NT2/D1 (cell line): ENCODE data around the gene SPART.
"Not testable (repeated sequence)": the region's sequence is repeated elsewhere in the genome, so short reads cannot be mapped to it uniquely, and the experiment has no call there.

Experiments used
- DNase-seq: peaks from one replicate; pipeline ENCODE4 v3.0.0-alpha.2; 2011; ENCODE audit warnings: low read depth, low spot score
- H3K27me3 ChIP-seq: 2 replicates; pipeline ENCODE4 v1.6.0; 2011; ENCODE audit warnings: mild to moderate bottlenecking; ENCODE audit not compliant: insufficient read length, insufficient read depth
- H3K36me3 ChIP-seq: 2 replicates; pipeline ENCODE4 v1.6.1; 2011; ENCODE audit warnings: mild to moderate bottlenecking, low read length, mixed read lengths; ENCODE audit not compliant: insufficient read depth, insufficient read length
- H3K4me1 ChIP-seq: 2 replicates; pipeline ENCODE4 v1.5.1; 2011; ENCODE audit not compliant: insufficient read depth, insufficient read length
- H3K4me3 ChIP-seq: 2 replicates; pipeline ENCODE4 v1.5.1; 2011; ENCODE audit warnings: low read depth; ENCODE audit not compliant: insufficient read length
- H3K9ac ChIP-seq: 2 replicates; pipeline ENCODE4 v1.6.0; 2011; ENCODE audit warnings: low read depth; ENCODE audit not compliant: insufficient read length
- H3K9me3 ChIP-seq: 2 replicates; pipeline ENCODE4 v1.5.1; 2011; ENCODE audit warnings: mild to moderate bottlenecking, low read length; ENCODE audit not compliant: insufficient read depth
- SUZ12 ChIP-seq: IDR thresholded peaks from 2 replicates; pipeline ENCODE4 v1.6.1; 2011; ENCODE audit not compliant: insufficient read length, insufficient read depth; ENCODE audit errors: extremely low read depth
- YY1 ChIP-seq: IDR thresholded peaks from 2 replicates; pipeline ENCODE4 v1.6.1; 2011; ENCODE audit not compliant: insufficient read length, insufficient read depth
- ZNF274 ChIP-seq: IDR thresholded peaks from 2 replicates; pipeline ENCODE4 v1.6.1; 2011; ENCODE audit warnings: mild to moderate bottlenecking, low read depth, low read length

The SPART gene

GRCh38 chr13:36329361-36329760 is 16.8 kb downstream of the SPART start:
- H3K27me3 ChIP-seq: no peaks in the 10 kb centered on the region
- no peak overlapping the region for H3K4me3 ChIP-seq
- TF ChIP-seq ZNF274 (no peak), SUZ12 (no peak), YY1 (no peak)
- H3K4me1 ChIP-seq: no peaks in the 10 kb centered on the region
- peaks cover 44% of the 10 kb centered on the region for H3K36me3 ChIP-seq
- DNase-seq: no peak
- no peak overlapping the region for H3K9ac ChIP-seq
- no peaks in the 10 kb centered on the region for H3K9me3 ChIP-seq

- no peak for DNase-seq
- Histone ChIP-seq H3K4me1 (no peaks in the 10 kb centered on the region), H3K4me3 (no peak overlapping the region), H3K27me3 (no peaks in the 10 kb centered on the region), H3K9ac (no peak overlapping the region), H3K36me3 (peaks cover 44% of the 10 kb centered on the region), H3K9me3 (no peaks in the 10 kb centered on the region)
- TF ChIP-seq YY1 (no peak), ZNF274 (no peak), SUZ12 (no peak)
These were observed 17.4 kb downstream of the SPART start for GRCh38 chr13:36328821-36329220.

GRCh38 chr13:36325912-36326311 is 20.3 kb downstream of the SPART start:
- Histone ChIP-seq H3K27me3 (no peaks in the 10 kb centered on the region), H3K4me1 (peaks cover 1% of the 10 kb centered on the region), H3K9me3 (peaks cover 12% of the 10 kb centered on the region; the same call in 1 of the 2 replicates), H3K9ac (no peak overlapping the region), H3K36me3 (peaks cover 52% of the 10 kb centered on the region), H3K4me3 (no peak overlapping the region)
- TF ChIP-seq YY1 (no peak), SUZ12 (no peak), ZNF274 (no peak)
- no peak for DNase-seq

- Histone ChIP-seq H3K9me3 (peaks cover 12% of the 10 kb centered on the region; the same call in 1 of the 2 replicates), H3K36me3 (peaks cover 44% of the 10 kb centered on the region)
- H3K9ac ChIP-seq, H3K27me3 ChIP-seq, DNase-seq, H3K4me1 ChIP-seq, H3K4me3 ChIP-seq: not testable (repeated sequence)
These were observed 21.3 kb downstream of the SPART start for GRCh38 chr13:36324881-36325280.

GRCh38 chr13:36323951-36324566 is 22.1 kb downstream of the SPART start:
- H3K9me3 ChIP-seq: peaks cover 12% of the 10 kb centered on the region; the same call in 1 of the 2 replicates
- H3K9ac ChIP-seq: no peak overlapping the region
- peaks cover 38% of the 10 kb centered on the region for H3K36me3 ChIP-seq
- TF ChIP-seq YY1: no peak
- TF ChIP-seq SUZ12: no peak
- no peak for TF ChIP-seq ZNF274
- no peak for DNase-seq
- no peak overlapping the region for H3K4me3 ChIP-seq
- H3K4me1 ChIP-seq: peaks cover 1% of the 10 kb centered on the region
- H3K27me3 ChIP-seq: no peaks in the 10 kb centered on the region

GRCh38 chr13:36323408-36323807 is 22.8 kb downstream of the SPART start:
- Histone ChIP-seq H3K4me3 (no peak overlapping the region), H3K36me3 (peaks cover 33% of the 10 kb centered on the region), H3K9ac (no peak overlapping the region), H3K27me3 (no peaks in the 10 kb centered on the region), H3K4me1 (peaks cover 1% of the 10 kb centered on the region), H3K9me3 (peaks cover 12% of the 10 kb centered on the region; the same call in 1 of the 2 replicates)
- DNase-seq: no peak
- TF ChIP-seq SUZ12: no peak
- no peak for TF ChIP-seq YY1
- no peak for TF ChIP-seq ZNF274

- H3K36me3 ChIP-seq: peaks cover 20% of the 10 kb centered on the region
- H3K9me3 ChIP-seq: peaks cover 20% of the 10 kb centered on the region; the same call in 1 of the 2 replicates
- H3K4me3 ChIP-seq, H3K4me1 ChIP-seq, DNase-seq, H3K27me3 ChIP-seq, H3K9ac ChIP-seq: not testable (repeated sequence)
These were observed 26.4 kb downstream of the SPART start for GRCh38 chr13:36319793-36320192.
